IMR-90 (cell line): ENCODE results near the gene SPDYC. TPM values are rescaled to one million over a fixed set of nuclear protein-coding genes. Genes with fewer than 3 reads are reported as not detected.
A peak's percentile ranks its signal among the peaks of the same experiment; 100 is the strongest.

Source experiments
- ATAC-seq: fragments of 200-7000 bp; cut with Tn5 transposase; 2 replicates; pipeline ENCODE4 v1.9.1; 2020; ENCODE audit warnings: low read depth, mild to moderate bottlenecking, moderate library complexity
- BruUV-seq: library from RNA; stranded (reverse); fragments of 400-500 nt; replicated peaks from 2 replicates; lab custom pipeline; 2021; lab: Mats Ljungman, UMichigan
- CTCF ChIA-PET: fragments of 300-600 bp; formaldehyde crosslinking; extraction: SDS; loops from one replicate; lab custom pipeline; 2021; ENCODE audit warnings: antibody characterized with exemption; lab: Yijun Ruan, JAX
- POLR2A ChIA-PET: fragments of 300-600 bp; sonication (Branson Sonifier 250); formaldehyde crosslinking; loops from one replicate; lab custom pipeline; 2022; ENCODE audit warnings: antibody characterized with exemption; ENCODE audit not compliant: unreplicated experiment; lab: Charles Lee
- DNase-seq: peaks from one replicate; pipeline ENCODE4 v3.0.0; 2013
- H2AFZ ChIP-seq: replicated peaks from 2 replicates; pipeline ENCODE3; 2013; ENCODE audit warnings: low read length, mild to moderate bottlenecking; ENCODE audit not compliant: poor library complexity
- H2AK5ac ChIP-seq: 2 replicates; pipeline ENCODE4 v1.6.1; 2013; ENCODE audit warnings: low read depth, low read length, inconsistent platforms
- H2AK9ac ChIP-seq: replicated peaks from 2 replicates; pipeline ENCODE3; 2013; ENCODE audit warnings: mild to moderate bottlenecking, low read depth, low read length, moderate library complexity; ENCODE audit not compliant: poor library complexity
- H2BK120ac ChIP-seq: 2 replicates; pipeline ENCODE4 v1.6.1; 2013; ENCODE audit warnings: low read depth, low read length, inconsistent platforms
- H2BK15ac ChIP-seq: 3 replicates; pipeline ENCODE4 v1.6.1; 2013; ENCODE audit warnings: low read depth, low read length, inconsistent platforms
- H2BK20ac ChIP-seq: 2 replicates; pipeline ENCODE4 v1.6.1; 2013; ENCODE audit warnings: low read depth, mild to moderate bottlenecking, inconsistent platforms, low read length, moderate library complexity
- H2BK5ac ChIP-seq: 2 replicates; pipeline ENCODE4 v1.6.1; 2013; ENCODE audit warnings: mild to moderate bottlenecking, low read depth, low read length, inconsistent platforms; ENCODE audit not compliant: poor library complexity, severe bottlenecking
- H3K14ac ChIP-seq: replicated peaks from 2 replicates; pipeline ENCODE4 v1.6.1; 2013; ENCODE audit warnings: low read depth, low read length, inconsistent platforms
- H3K18ac ChIP-seq: 2 replicates; pipeline ENCODE4 v1.6.1; 2013; ENCODE audit warnings: low read depth, low read length, control low read depth
- H3K23ac ChIP-seq: 2 replicates; pipeline ENCODE4 v1.6.1; 2013; ENCODE audit warnings: low read depth, low read length, inconsistent platforms
- H3K27ac ChIP-seq: 2 replicates; pipeline ENCODE4 v1.5.1; 2013; ENCODE audit warnings: mild to moderate bottlenecking, control low read depth, low read length; ENCODE audit not compliant: insufficient read depth
- H3K27me3 ChIP-seq: 2 replicates; pipeline ENCODE4 v1.6.1; 2013; ENCODE audit warnings: low read length; ENCODE audit not compliant: control insufficient read depth, insufficient read depth
- H3K36me3 ChIP-seq: 2 replicates; pipeline ENCODE4 v1.6.1; 2013; ENCODE audit warnings: low read length, mixed read lengths; ENCODE audit not compliant: control insufficient read depth, insufficient read depth
- H3K4ac ChIP-seq: 2 replicates; pipeline ENCODE4 v1.6.1; 2013; ENCODE audit warnings: low read depth, low read length, inconsistent platforms
- H3K4me1 ChIP-seq: 2 replicates; pipeline ENCODE4 v1.6.1; 2013; ENCODE audit warnings: low read length, mixed read lengths; ENCODE audit not compliant: control insufficient read depth, insufficient read depth
- H3K4me2 ChIP-seq: 2 replicates; pipeline ENCODE4 v1.6.1; 2013; ENCODE audit warnings: low read depth, mild to moderate bottlenecking, control low read depth, low read length, moderate library complexity
- H3K4me3 ChIP-seq: 2 replicates; pipeline ENCODE4 v1.5.1; 2013; ENCODE audit warnings: low read depth, mild to moderate bottlenecking, control low read depth, low read length, moderate library complexity; ENCODE audit not compliant: insufficient read depth
- H3K56ac ChIP-seq: 2 replicates; pipeline ENCODE4 v1.6.1; 2013; ENCODE audit warnings: low read length, inconsistent platforms; ENCODE audit not compliant: insufficient read depth; ENCODE audit errors: extremely low read depth
- H3K79me1 ChIP-seq, 2 experiments: 2 replicates each; pipeline ENCODE4 v1.6.1; 2013; ENCODE audit warnings: low read length in 2 of 2, inconsistent platforms in 1 of 2, low read depth in 1 of 2
- H3K9ac ChIP-seq: 2 replicates; pipeline ENCODE4 v1.6.1; 2013; ENCODE audit warnings: low read depth, low read length, control low read depth
- H3K9me1 ChIP-seq: 2 replicates; pipeline ENCODE4 v1.6.1; 2013; ENCODE audit warnings: low read length, inconsistent platforms; ENCODE audit not compliant: insufficient read depth
- H3K9me3 ChIP-seq: 2 replicates; pipeline ENCODE4 v1.6.1; 2013; ENCODE audit warnings: low read length; ENCODE audit not compliant: control insufficient read depth, insufficient read depth
- H4K20me1 ChIP-seq: 2 replicates; pipeline ENCODE4 v1.6.1; 2013; ENCODE audit warnings: low read length, inconsistent platforms; ENCODE audit not compliant: insufficient read depth
- H4K5ac ChIP-seq: 2 replicates; pipeline ENCODE4 v1.6.1; 2013; ENCODE audit warnings: mild to moderate bottlenecking, low read depth, low read length, control low read depth
- H4K8ac ChIP-seq, 2 experiments: 2 replicates each; pipeline ENCODE4 v1.6.1; 2013; ENCODE audit warnings: low read depth in 2 of 2, low read length in 2 of 2, control low read depth in 1 of 2, inconsistent platforms in 1 of 2
- H4K91ac ChIP-seq: 2 replicates; pipeline ENCODE4 v1.6.1; 2013; ENCODE audit warnings: low read depth, low read length, inconsistent platforms; ENCODE audit not compliant: insufficient read depth
- CEBPB ChIP-seq: IDR thresholded peaks from 2 replicates; pipeline ENCODE4 v1.6.1; 2012; ENCODE audit warnings: low read depth, low read length, improper control_type of control experiment
- FOS ChIP-seq: fragments of 150-350 bp; IDR thresholded peaks from 2 replicates; pipeline ENCODE4 v1.6.1; 2016; ENCODE audit warnings: low read depth, low read length
- MAZ ChIP-seq: IDR thresholded peaks from 2 replicates; pipeline ENCODE4 v1.6.1; 2012; ENCODE audit warnings: low read depth, mild to moderate bottlenecking, low read length, improper control_type of control experiment, moderate library complexity, borderline replicate concordance
- RAD21 ChIP-seq: IDR thresholded peaks from 2 replicates; pipeline ENCODE4 v1.6.1; 2012; ENCODE audit warnings: low read length, improper control_type of control experiment
- WGBS, 2 experiments: methylation state at CpG; one replicate each; pipeline versions ENCODE4 v1.1.5 to v1.1.7; 2013; ENCODE audit warnings: missing lambda C conversion rate in 2 of 2; ENCODE audit not compliant: insufficient read length in 1 of 2; ENCODE audit errors: extremely low coverage in 2 of 2; 5-methylcytosine and 5-hydroxymethylcytosine counted together
- dilution Hi-C: fragments of 300-500 bp; cut with HindIII; formaldehyde crosslinking; loops from one replicate; pipeline ENCODE4 v1.14.3; 2018; ENCODE audit warnings: low sequenced_read_pairs; ENCODE audit not compliant: unreplicated experiment
- in situ Hi-C: fragments of 300-500 bp; cut with MboI; formaldehyde crosslinking; loops from 3 replicates; pipeline ENCODE4 v1.14.3; 2019; ENCODE audit warnings: low sequenced_read_pairs, inconsistent platforms, mixed read lengths
- intact Hi-C: fragments of 100-400 bp; cut with micrococcal nuclease; formaldehyde crosslinking; loops from 2 replicates; pipeline ENCODE4 v1.10.0; 2022
- polyA plus RNA-seq, 3 experiments: library from polyadenylated mRNA; depleted of rRNA; stranded (reverse); fragments of >200 nt; gene quantifications; 2 replicates each; pipeline ENCODE4 v1.2.3, GENCODE V29; 2012; ENCODE audit warnings: low replicate concordance in 1 of 3
- total RNA-seq: library from RNA; depleted of rRNA; stranded (reverse); fragments of >200 nt; gene quantifications from 2 replicates; pipeline ENCODE4 v1.2.3, GENCODE V29; 2012
- TF ChIP-seq, protein P1 (sequence below): fragments of 150-350 bp; IDR thresholded peaks from 2 replicates; pipeline ENCODE4 v1.6.1; 2017; ENCODE audit warnings: mild to moderate bottlenecking, antibody characterized with exemption, low read length, low read depth

The SPDYC gene
- total and polyA plus RNA-seq, 2 of the 4 experiments (the other 2 are of a cell fraction), result not detected

DNA sequence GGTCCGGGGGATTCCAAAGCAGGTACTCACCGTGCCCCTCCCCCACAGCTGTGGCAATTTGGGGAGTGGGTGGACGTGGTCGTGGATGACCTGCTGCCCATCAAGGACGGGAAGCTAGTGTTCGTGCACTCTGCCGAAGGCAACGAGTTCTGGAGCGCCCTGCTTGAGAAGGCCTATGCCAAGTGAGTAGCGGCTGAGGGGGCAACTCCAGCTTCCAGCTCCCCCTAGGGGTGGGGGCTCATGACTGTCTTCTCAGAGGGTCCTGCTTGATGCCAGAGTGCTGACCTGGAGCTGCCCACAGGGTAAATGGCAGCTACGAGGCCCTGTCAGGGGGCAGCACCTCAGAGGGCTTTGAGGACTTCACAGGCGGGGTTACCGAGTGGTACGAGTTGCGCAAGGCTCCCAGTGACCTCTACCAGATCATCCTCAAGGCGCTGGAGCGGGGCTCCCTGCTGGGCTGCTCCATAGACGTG, 15.9 kb downstream of the SPDYC start:
- POLR2A ChIA-PET, result no interaction called here
- H2AK5ac ChIP-seq, result no peak overlapping the region
- H3K36me3 ChIP-seq, result peaks cover 58% of the 10 kb centered on the region
- no peak for TF ChIP-seq RAD21
- no peak for TF ChIP-seq MAZ
- TF ChIP-seq, protein P1, sequence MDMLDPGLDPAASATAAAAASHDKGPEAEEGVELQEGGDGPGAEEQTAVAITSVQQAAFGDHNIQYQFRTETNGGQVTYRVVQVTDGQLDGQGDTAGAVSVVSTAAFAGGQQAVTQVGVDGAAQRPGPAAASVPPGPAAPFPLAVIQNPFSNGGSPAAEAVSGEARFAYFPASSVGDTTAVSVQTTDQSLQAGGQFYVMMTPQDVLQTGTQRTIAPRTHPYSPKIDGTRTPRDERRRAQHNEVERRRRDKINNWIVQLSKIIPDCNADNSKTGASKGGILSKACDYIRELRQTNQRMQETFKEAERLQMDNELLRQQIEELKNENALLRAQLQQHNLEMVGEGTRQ, result no peak
- no peak for TF ChIP-seq FOS
- peak; percentile 65 for TF ChIP-seq CEBPB
- H2BK20ac ChIP-seq, result no peak overlapping the region
- H3K9me1 ChIP-seq, result 0 out of 2 replicates have a peak, but pooled peaks cover 4% of the 10 kb centered on the region
- H3K4ac ChIP-seq, result no peak overlapping the region
- no peak overlapping the region for H2BK15ac ChIP-seq
- no peaks in the 10 kb centered on the region for H3K9me3 ChIP-seq
- H2AFZ ChIP-seq, result no peak overlapping the region
- in situ Hi-C loops, result no loop called here
- no peak overlapping the region for H3K56ac ChIP-seq
- peaks cover 8% of the 10 kb centered on the region for H3K4me1 ChIP-seq
- H3K14ac ChIP-seq, result no peak overlapping the region
- ATAC-seq (no peak), DNase-seq (no peak)
- H4K91ac ChIP-seq, result no peak overlapping the region
- intact Hi-C loops, result no loop called here
- 98% methylated on average over 5 of the region's 18 CpGs; no CpG with 5 or more reads in 1 of the 2 experiments for WGBS, 2 experiments
- H3K79me1 ChIP-seq, result peaks cover 39 to 69% of the 10 kb centered on the region in 2 experiments
- no TSS peak for BruUV-seq
- no peak overlapping the region for H3K9ac ChIP-seq
- H4K20me1 ChIP-seq, result peaks cover 9% of the 10 kb centered on the region
- dilution Hi-C loops, result no loop called here
- no peak overlapping the region for H4K8ac ChIP-seq
- CTCF ChIA-PET, result no interaction called here
- no peak overlapping the region for H2AK9ac ChIP-seq
- H2BK120ac ChIP-seq, result no peak overlapping the region
- H4K5ac ChIP-seq, result no peak overlapping the region
- H3K27me3 ChIP-seq, result no peaks in the 10 kb centered on the region
- no peak overlapping the region for H3K4me2 ChIP-seq
- H3K23ac ChIP-seq, result no peak overlapping the region
- H3K18ac ChIP-seq, result no peak overlapping the region
- H3K4me3 ChIP-seq, result no peak overlapping the region
- no peak overlapping the region for H2BK5ac ChIP-seq
- H3K27ac ChIP-seq, result no peak overlapping the region
